ENCODE data around the gene USP5. TPM values are rescaled to one million over a fixed set of nuclear protein-coding genes. Genes with fewer than 3 reads are reported as not detected.

USP5 gene
- total and polyA plus RNA-seq, 2 of the 8 experiments (the other 6 are each of a cell fraction or from before 2014, with no cell fraction given) = 66.5 to 148 TPM

GRCh38 chr12:6813363-6813762 lies 38.6 kb upstream of the USP5 start:
- CTCF ChIA-PET (ENCODE audit: partially characterized antibody) = interaction anchor here (0.9 to 6.4 kb wide), 4 partner anchors 11 to 42 kb away, joined by 3 to 45 read pairs (median 4); no protein-coding TSS in a partner anchor
- Histone ChIP-seq H3K36me3 (ENCODE audit: control insufficient read depth in 2 of 4, insufficient read depth in 4 of 4, low read length in 3 of 4) (no peaks in the 10 kb centered on the region; a peak in 1 of 8 replicates), H2BK120ac (replicated peaks; ENCODE audit: low read depth, low read length) (no peak overlapping the region), H3K56ac (replicated peaks; ENCODE audit: insufficient read length, low read depth, low read length) (no peak overlapping the region), H3K14ac (ENCODE audit: insufficient read length) (no peak overlapping the region), H2BK12ac (ENCODE audit: low read depth, low read length) (no peak overlapping the region), H2AFZ (ENCODE audit: low read length) (no peak overlapping the region), H3K23ac (ENCODE audit: insufficient read length) (no peak overlapping the region), H4K8ac (ENCODE audit: extremely low read depth, insufficient read depth, low read length) (no peak overlapping the region), H4K20me1 (replicated peaks in 1 of 2; ENCODE audit: control insufficient read depth in 1 of 2, insufficient read depth in 2 of 2, low read length in 2 of 2) (peaks cover 0 to 6% of the 10 kb centered on the region in 2 experiments), H3K27me3 (replicated peaks in 1 of 4; ENCODE audit: control insufficient read depth in 3 of 4, extremely low read depth in 1 of 4, insufficient read depth in 3 of 4, low read length in 3 of 4) (peaks cover 0 to 2% (median 0%) of the 10 kb centered on the region in 4 experiments; a peak in 3 of 7 replicates), H3K9me3 (ENCODE audit: insufficient read depth in 2 of 2, low read depth in 1 of 2, low read length in 1 of 2) (peaks cover 0 to 2% of the 10 kb centered on the region in 2 experiments; a peak in 1 of 4 replicates), H3K79me1 (ENCODE audit: low read depth, low read length) (no peaks in the 10 kb centered on the region), H3K79me2 (ENCODE audit: control insufficient read depth in 1 of 2, insufficient read depth in 2 of 2, low read length in 2 of 2) (no peaks in the 10 kb centered on the region), H2AK5ac (ENCODE audit: low read depth, low read length) (no peak overlapping the region), H3K4me3 (ENCODE audit: extremely low read depth in 1 of 4, insufficient read depth in 2 of 4, low read depth in 3 of 4, low read length in 4 of 4) (no peak overlapping the region), H3K4me2 (ENCODE audit: insufficient read depth in 1 of 2, low read depth in 2 of 2, low read length in 2 of 2) (no peak overlapping the region), H3K4me1 (replicated peaks in 1 of 4; ENCODE audit: control insufficient read depth in 3 of 4, insufficient read depth in 4 of 4, low read length in 3 of 4) (peaks cover 0 to 14% (median 8%) of the 10 kb centered on the region in 4 experiments; a peak in 6 of 7 replicates), H2BK20ac (ENCODE audit: low read length) (no peak overlapping the region), H2BK5ac (ENCODE audit: low read depth, low read length) (no peak overlapping the region), H3K9ac (replicated peaks in 1 of 4; ENCODE audit: extremely low read depth in 1 of 4, low read depth in 3 of 4, low read length in 3 of 4) (no peak overlapping the region), H4K91ac (replicated peaks; ENCODE audit: insufficient read length, low read length) (no peak overlapping the region), H2BK15ac (ENCODE audit: low read length) (no peak overlapping the region), H3K27ac (ENCODE audit: low read depth, low read length) (no peak overlapping the region), H3K18ac (ENCODE audit: extremely low read depth, low read length) (no peak overlapping the region), H4K5ac (ENCODE audit: insufficient read length, low read depth, low read length) (no peak overlapping the region), H3K23me2 (ENCODE audit: low read depth, low read length) (peaks cover 6% of the 10 kb centered on the region), H3K4ac (replicated peaks; ENCODE audit: insufficient read length, low read depth, low read length) (no peak overlapping the region)
- FAIRE-seq (no peak), DNase-seq (ENCODE audit: low read depth in 1 of 2, low spot score in 2 of 2) (no peak)
- POLR2A ChIA-PET (ENCODE audit: partially characterized antibody) = interaction anchor here (1.0 to 2.9 kb wide), 7 partner anchors 12 to 47 kb away, joined by 3 to 9 read pairs (median 4); partner anchors contain the start of genes CD4, P3H3 and PTMS
- 84% methylated on average over 4 of the region's 4 CpGs; no CpG with 5 or more reads in 1 of the 2 experiments for WGBS, 2 experiments (ENCODE audit: extremely low coverage in 1 of 2, insufficient coverage in 1 of 2, insufficient read length in 1 of 2, insufficient replicate concordance in 2 of 2, low coverage in 1 of 2, low lambda C conversion rate in 2 of 2, missing lambda C conversion rate in 1 of 2)
- TF ChIP-seq CBX8 (IDR thresholded peaks at IDR 0.05; ENCODE audit: borderline replicate concordance, low read depth, low read length) (no peak), TCF12 (IDR thresholded peaks at IDR 0.05; ENCODE audit: low read depth, low read length) (no peak), SUZ12 (IDR thresholded peaks at IDR 0.05; ENCODE audit: low read length) (no peak), KDM4A (IDR thresholded peaks at IDR 0.05; ENCODE audit: low read depth, low read length, severe bottlenecking) (no peak), POLR2A (IDR thresholded peaks at IDR 0.05; ENCODE audit: control extremely low read depth in 1 of 2, low read depth in 2 of 2, low read length in 2 of 2) (no peak), PHF8 (conservative IDR thresholded peaks at IDR 0.05; ENCODE audit: low read depth, low read length) (no peak), NRF1 (IDR thresholded peaks at IDR 0.05; ENCODE audit: low read depth, low read length) (no peak), RFX5 (IDR thresholded peaks at IDR 0.05; ENCODE audit: borderline replicate concordance, low read depth, low read length) (no peak), TAF7 (optimal IDR thresholded peaks at IDR 0.05; ENCODE audit: borderline replicate concordance, low read depth, low read length) (no peak), BCL11A (IDR thresholded peaks at IDR 0.05; ENCODE audit: low read depth in 2 of 2, low read length in 2 of 2) (no peak), GABPA (IDR thresholded peaks at IDR 0.05; ENCODE audit: borderline replicate concordance, insufficient read depth, low read length) (no peak)
- TF ChIP-seq, protein P1, sequence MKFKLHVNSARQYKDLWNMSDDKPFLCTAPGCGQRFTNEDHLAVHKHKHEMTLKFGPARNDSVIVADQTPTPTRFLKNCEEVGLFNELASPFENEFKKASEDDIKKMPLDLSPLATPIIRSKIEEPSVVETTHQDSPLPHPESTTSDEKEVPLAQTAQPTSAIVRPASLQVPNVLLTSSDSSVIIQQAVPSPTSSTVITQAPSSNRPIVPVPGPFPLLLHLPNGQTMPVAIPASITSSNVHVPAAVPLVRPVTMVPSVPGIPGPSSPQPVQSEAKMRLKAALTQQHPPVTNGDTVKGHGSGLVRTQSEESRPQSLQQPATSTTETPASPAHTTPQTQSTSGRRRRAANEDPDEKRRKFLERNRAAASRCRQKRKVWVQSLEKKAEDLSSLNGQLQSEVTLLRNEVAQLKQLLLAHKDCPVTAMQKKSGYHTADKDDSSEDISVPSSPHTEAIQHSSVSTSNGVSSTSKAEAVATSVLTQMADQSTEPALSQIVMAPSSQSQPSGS (IDR thresholded peaks at IDR 0.05; ENCODE audit: low read length) = no peak

All from H1 (cell line).